IMR-90 (cell line): ENCODE measurements around the gene ZNF775. TPM values are rescaled to one million over a fixed set of nuclear protein-coding genes. Genes with fewer than 3 reads are reported as not detected.
A peak's percentile ranks its signal among the peaks of the same experiment; 100 is the strongest.

ENCODE experiments used
- ATAC-seq: fragments of 200-7000 bp; cut with Tn5 transposase; 2 replicates; pipeline ENCODE4 v1.9.1; 2020; ENCODE audit warnings: low read depth, mild to moderate bottlenecking, moderate library complexity
- BruUV-seq: library from RNA; stranded (reverse); fragments of 400-500 nt; replicated peaks from 2 replicates; lab custom pipeline; 2021; lab: Mats Ljungman, UMichigan
- CTCF ChIA-PET: fragments of 300-600 bp; formaldehyde crosslinking; extraction: SDS; loops from one replicate; lab custom pipeline; 2021; ENCODE audit warnings: antibody characterized with exemption; lab: Yijun Ruan, JAX
- POLR2A ChIA-PET: fragments of 300-600 bp; sonication (Branson Sonifier 250); formaldehyde crosslinking; loops from one replicate; lab custom pipeline; 2022; ENCODE audit warnings: antibody characterized with exemption; ENCODE audit not compliant: unreplicated experiment; lab: Charles Lee
- DNase-seq: peaks from one replicate; pipeline ENCODE4 v3.0.0; 2013
- H2AFZ ChIP-seq: replicated peaks from 2 replicates; pipeline ENCODE3; 2013; ENCODE audit warnings: low read length, mild to moderate bottlenecking; ENCODE audit not compliant: poor library complexity
- H2AK5ac ChIP-seq: 2 replicates; pipeline ENCODE4 v1.6.1; 2013; ENCODE audit warnings: low read depth, low read length, inconsistent platforms
- H2AK9ac ChIP-seq: replicated peaks from 2 replicates; pipeline ENCODE3; 2013; ENCODE audit warnings: mild to moderate bottlenecking, low read depth, low read length, moderate library complexity; ENCODE audit not compliant: poor library complexity
- H2BK120ac ChIP-seq: 2 replicates; pipeline ENCODE4 v1.6.1; 2013; ENCODE audit warnings: low read depth, low read length, inconsistent platforms
- H2BK15ac ChIP-seq: 3 replicates; pipeline ENCODE4 v1.6.1; 2013; ENCODE audit warnings: low read depth, low read length, inconsistent platforms
- H2BK20ac ChIP-seq: 2 replicates; pipeline ENCODE4 v1.6.1; 2013; ENCODE audit warnings: low read depth, mild to moderate bottlenecking, inconsistent platforms, low read length, moderate library complexity
- H2BK5ac ChIP-seq: 2 replicates; pipeline ENCODE4 v1.6.1; 2013; ENCODE audit warnings: mild to moderate bottlenecking, low read depth, low read length, inconsistent platforms; ENCODE audit not compliant: poor library complexity, severe bottlenecking
- H3K14ac ChIP-seq: replicated peaks from 2 replicates; pipeline ENCODE4 v1.6.1; 2013; ENCODE audit warnings: low read depth, low read length, inconsistent platforms
- H3K18ac ChIP-seq: 2 replicates; pipeline ENCODE4 v1.6.1; 2013; ENCODE audit warnings: low read depth, low read length, control low read depth
- H3K23ac ChIP-seq: 2 replicates; pipeline ENCODE4 v1.6.1; 2013; ENCODE audit warnings: low read depth, low read length, inconsistent platforms
- H3K27ac ChIP-seq: 2 replicates; pipeline ENCODE4 v1.5.1; 2013; ENCODE audit warnings: mild to moderate bottlenecking, control low read depth, low read length; ENCODE audit not compliant: insufficient read depth
- H3K27me3 ChIP-seq: 2 replicates; pipeline ENCODE4 v1.6.1; 2013; ENCODE audit warnings: low read length; ENCODE audit not compliant: control insufficient read depth, insufficient read depth
- H3K36me3 ChIP-seq: 2 replicates; pipeline ENCODE4 v1.6.1; 2013; ENCODE audit warnings: low read length, mixed read lengths; ENCODE audit not compliant: control insufficient read depth, insufficient read depth
- H3K4ac ChIP-seq: 2 replicates; pipeline ENCODE4 v1.6.1; 2013; ENCODE audit warnings: low read depth, low read length, inconsistent platforms
- H3K4me1 ChIP-seq: 2 replicates; pipeline ENCODE4 v1.6.1; 2013; ENCODE audit warnings: low read length, mixed read lengths; ENCODE audit not compliant: control insufficient read depth, insufficient read depth
- H3K4me2 ChIP-seq: 2 replicates; pipeline ENCODE4 v1.6.1; 2013; ENCODE audit warnings: low read depth, mild to moderate bottlenecking, control low read depth, low read length, moderate library complexity
- H3K4me3 ChIP-seq: 2 replicates; pipeline ENCODE4 v1.5.1; 2013; ENCODE audit warnings: low read depth, mild to moderate bottlenecking, control low read depth, low read length, moderate library complexity; ENCODE audit not compliant: insufficient read depth
- H3K56ac ChIP-seq: 2 replicates; pipeline ENCODE4 v1.6.1; 2013; ENCODE audit warnings: low read length, inconsistent platforms; ENCODE audit not compliant: insufficient read depth; ENCODE audit errors: extremely low read depth
- H3K79me1 ChIP-seq, 2 experiments: 2 replicates each; pipeline ENCODE4 v1.6.1; 2013; ENCODE audit warnings: low read length in 2 of 2, inconsistent platforms in 1 of 2, low read depth in 1 of 2
- H3K9ac ChIP-seq: 2 replicates; pipeline ENCODE4 v1.6.1; 2013; ENCODE audit warnings: low read depth, low read length, control low read depth
- H3K9me1 ChIP-seq: 2 replicates; pipeline ENCODE4 v1.6.1; 2013; ENCODE audit warnings: low read length, inconsistent platforms; ENCODE audit not compliant: insufficient read depth
- H3K9me3 ChIP-seq: 2 replicates; pipeline ENCODE4 v1.6.1; 2013; ENCODE audit warnings: low read length; ENCODE audit not compliant: control insufficient read depth, insufficient read depth
- H4K20me1 ChIP-seq: 2 replicates; pipeline ENCODE4 v1.6.1; 2013; ENCODE audit warnings: low read length, inconsistent platforms; ENCODE audit not compliant: insufficient read depth
- H4K5ac ChIP-seq: 2 replicates; pipeline ENCODE4 v1.6.1; 2013; ENCODE audit warnings: mild to moderate bottlenecking, low read depth, low read length, control low read depth
- H4K8ac ChIP-seq, 2 experiments: 2 replicates each; pipeline ENCODE4 v1.6.1; 2013; ENCODE audit warnings: low read depth in 2 of 2, low read length in 2 of 2, control low read depth in 1 of 2, inconsistent platforms in 1 of 2
- H4K91ac ChIP-seq: 2 replicates; pipeline ENCODE4 v1.6.1; 2013; ENCODE audit warnings: low read depth, low read length, inconsistent platforms; ENCODE audit not compliant: insufficient read depth
- MAZ ChIP-seq: IDR thresholded peaks from 2 replicates; pipeline ENCODE4 v1.6.1; 2012; ENCODE audit warnings: low read depth, mild to moderate bottlenecking, low read length, improper control_type of control experiment, moderate library complexity, borderline replicate concordance
- RAD21 ChIP-seq: IDR thresholded peaks from 2 replicates; pipeline ENCODE4 v1.6.1; 2012; ENCODE audit warnings: low read length, improper control_type of control experiment
- SMC3 ChIP-seq: fragments of 150-350 bp; IDR thresholded peaks from 2 replicates; pipeline ENCODE4 v1.6.1; 2016; ENCODE audit warnings: low read depth, mild to moderate bottlenecking, antibody characterized with exemption, low read length, moderate library complexity
- WGBS, 2 experiments: methylation state at CpG; one replicate each; pipeline versions ENCODE4 v1.1.5 to v1.1.7; 2013; ENCODE audit warnings: missing lambda C conversion rate in 2 of 2; ENCODE audit not compliant: insufficient read length in 1 of 2; ENCODE audit errors: extremely low coverage in 2 of 2; 5-methylcytosine and 5-hydroxymethylcytosine counted together
- dilution Hi-C: fragments of 300-500 bp; cut with HindIII; formaldehyde crosslinking; loops from one replicate; pipeline ENCODE4 v1.14.3; 2018; ENCODE audit warnings: low sequenced_read_pairs; ENCODE audit not compliant: unreplicated experiment
- in situ Hi-C: fragments of 300-500 bp; cut with MboI; formaldehyde crosslinking; loops from 3 replicates; pipeline ENCODE4 v1.14.3; 2019; ENCODE audit warnings: low sequenced_read_pairs, inconsistent platforms, mixed read lengths
- intact Hi-C: fragments of 100-400 bp; cut with micrococcal nuclease; formaldehyde crosslinking; loops from 2 replicates; pipeline ENCODE4 v1.10.0; 2022
- polyA plus RNA-seq, 3 experiments: library from polyadenylated mRNA; depleted of rRNA; stranded (reverse); fragments of >200 nt; gene quantifications; 2 replicates each; pipeline ENCODE4 v1.2.3, GENCODE V29; 2012; ENCODE audit warnings: low replicate concordance in 1 of 3
- total RNA-seq: library from RNA; depleted of rRNA; stranded (reverse); fragments of >200 nt; gene quantifications from 2 replicates; pipeline ENCODE4 v1.2.3, GENCODE V29; 2012
- TF ChIP-seq, protein P1 (sequence below): conservative IDR thresholded peaks from 2 replicates; pipeline ENCODE4 v1.5.1; 2012; ENCODE audit warnings: mild to moderate bottlenecking, low read depth, low read length, improper control_type of control experiment

Gene ZNF775
- total and polyA plus RNA-seq, 2 of the 4 experiments (the other 2 are of a cell fraction) = 1.4 to 2.6 TPM

- no peak overlapping the region for H3K4me3 ChIP-seq
- H3K79me1 ChIP-seq = no peaks in the 10 kb centered on the region
- H2BK15ac ChIP-seq = no peak overlapping the region
- H4K20me1 ChIP-seq = no peaks in the 10 kb centered on the region
- BruUV-seq = no TSS peak
- no peak overlapping the region for H3K14ac ChIP-seq
- no peak overlapping the region for H3K18ac ChIP-seq
- in situ Hi-C loops = no loop called here
- no peak overlapping the region for H3K56ac ChIP-seq
- no peak overlapping the region for H2BK120ac ChIP-seq
- H4K91ac ChIP-seq = no peak overlapping the region
- H2AK9ac ChIP-seq = no peak overlapping the region
- H3K9me3 ChIP-seq = no peaks in the 10 kb centered on the region
- no peaks in the 10 kb centered on the region for H3K36me3 ChIP-seq
- H3K23ac ChIP-seq = no peak overlapping the region
- WGBS, 2 experiments = no CpG with 5 or more reads among the region's 6 CpGs
- no peak overlapping the region; a peak in 1 of 4 replicates for H4K8ac ChIP-seq
- no peaks in the 10 kb centered on the region; the same call in 1 of the 2 replicates for H3K9me1 ChIP-seq
- POLR2A ChIA-PET = no interaction called here
- peak; percentile 33 for DNase-seq
- no peak overlapping the region for H2AFZ ChIP-seq
- CTCF ChIA-PET = interaction anchor here (0.6 to 2.0 kb wide), 8 partner anchors 11 to 1537 kb away, joined by 3 to 5 read pairs (median 3); no protein-coding TSS in a partner anchor
- peak; percentile 71 for TF ChIP-seq SMC3
- TF ChIP-seq RAD21 = peak; percentile 62
- no peak for TF ChIP-seq MAZ
- TF ChIP-seq, protein P1, sequence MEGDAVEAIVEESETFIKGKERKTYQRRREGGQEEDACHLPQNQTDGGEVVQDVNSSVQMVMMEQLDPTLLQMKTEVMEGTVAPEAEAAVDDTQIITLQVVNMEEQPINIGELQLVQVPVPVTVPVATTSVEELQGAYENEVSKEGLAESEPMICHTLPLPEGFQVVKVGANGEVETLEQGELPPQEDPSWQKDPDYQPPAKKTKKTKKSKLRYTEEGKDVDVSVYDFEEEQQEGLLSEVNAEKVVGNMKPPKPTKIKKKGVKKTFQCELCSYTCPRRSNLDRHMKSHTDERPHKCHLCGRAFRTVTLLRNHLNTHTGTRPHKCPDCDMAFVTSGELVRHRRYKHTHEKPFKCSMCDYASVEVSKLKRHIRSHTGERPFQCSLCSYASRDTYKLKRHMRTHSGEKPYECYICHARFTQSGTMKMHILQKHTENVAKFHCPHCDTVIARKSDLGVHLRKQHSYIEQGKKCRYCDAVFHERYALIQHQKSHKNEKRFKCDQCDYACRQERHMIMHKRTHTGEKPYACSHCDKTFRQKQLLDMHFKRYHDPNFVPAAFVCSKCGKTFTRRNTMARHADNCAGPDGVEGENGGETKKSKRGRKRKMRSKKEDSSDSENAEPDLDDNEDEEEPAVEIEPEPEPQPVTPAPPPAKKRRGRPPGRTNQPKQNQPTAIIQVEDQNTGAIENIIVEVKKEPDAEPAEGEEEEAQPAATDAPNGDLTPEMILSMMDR = peak; percentile 65
- H2BK20ac ChIP-seq = no peak overlapping the region
- intact Hi-C loops = loop anchor here (2.0 kb wide), 1 partner anchor 64 kb away; no protein-coding TSS in a partner anchor
- no peak overlapping the region for H2BK5ac ChIP-seq
- no peak overlapping the region for H2AK5ac ChIP-seq
- H4K5ac ChIP-seq = no peak overlapping the region; the same call in 1 of the 2 replicates
- H3K4ac ChIP-seq = no peak overlapping the region
- ATAC-seq = peak; percentile 42; the same call in 1 of the 2 replicates
- no peaks in the 10 kb centered on the region; the same call in 1 of the 2 replicates for H3K4me1 ChIP-seq
- H3K27me3 ChIP-seq = no peaks in the 10 kb centered on the region
- dilution Hi-C loops = no loop called here
- H3K4me2 ChIP-seq = no peak overlapping the region
- H3K9ac ChIP-seq = no peak overlapping the region
- H3K27ac ChIP-seq = no peak overlapping the region
These were observed 22.7 kb upstream of the ZNF775 start for GRCh38 chr7:150356265-150356897.
